Activated CD4-positive, alpha-beta T cell treated with anti-CD3 and anti-CD28 coated beads, Interleukin-2, amount 10 ng/mL, durations not matched to agents 24 days and 14 days (primary cell): ENCODE results near the gene NXPE2. TPM values are rescaled to one million over a fixed set of nuclear protein-coding genes. Genes with fewer than 3 reads are reported as not detected.
A peak's percentile ranks its signal among the peaks of the same experiment; 100 is the strongest.
"Not testable (repeated sequence)": the region's sequence is repeated elsewhere in the genome, so short reads cannot be mapped to it uniquely, and the experiment has no call there.

Experiments used
- DNase-seq: peaks from one replicate; pipeline ENCODE4 v3.0.0; 2022
- H3K27ac Mint-ChIP-seq: one replicate; pipeline ENCODE4 v1.8.0; 2022; ENCODE audit warnings: mild to moderate bottlenecking, mixed read lengths
- H3K27me3 Mint-ChIP-seq: one replicate; pipeline ENCODE4 v1.8.0; 2022; ENCODE audit warnings: mixed read lengths
- H3K36me3 Mint-ChIP-seq: one replicate; pipeline ENCODE4 v1.8.0; 2022; ENCODE audit warnings: low read depth, mild to moderate bottlenecking, mixed read lengths
- H3K4me1 Mint-ChIP-seq: one replicate; pipeline ENCODE4 v1.8.0; 2021; ENCODE audit warnings: mixed read lengths
- H3K4me3 Mint-ChIP-seq: one replicate; pipeline ENCODE4 v1.8.0; 2022; ENCODE audit warnings: mild to moderate bottlenecking, moderate library complexity, mixed read lengths
- H3K9me3 Mint-ChIP-seq: one replicate; pipeline ENCODE4 v1.8.0; 2021; ENCODE audit warnings: mixed read lengths
- intact Hi-C: fragments of 100-400 bp; cut with micrococcal nuclease; formaldehyde crosslinking; loops from one replicate; pipeline ENCODE4 v1.15.1; 2023
- total RNA-seq: library from RNA; stranded (reverse); gene quantifications from 2 replicates; pipeline ENCODE4 v1.2.3, GENCODE V29; 2022

NXPE2 gene
- not detected in 2 replicates for total RNA-seq

- H3K27ac Mint-ChIP-seq: no peak within 1 kb of the TSS
- H3K9me3 Mint-ChIP-seq: no peaks in the 10 kb centered on the region
- H3K4me3 Mint-ChIP-seq: no peak within 1 kb of the TSS
- H3K4me1 Mint-ChIP-seq: no peaks in the 10 kb centered on the region
- peaks cover 2% of the 10 kb centered on the region for H3K27me3 Mint-ChIP-seq
- intact Hi-C loops: no loop called here
- no peaks in the 10 kb centered on the region for H3K36me3 Mint-ChIP-seq
- DNase-seq: no peak
Observed at GRCh38 chr11:114678125-114679036, at the start of gene NXPE2. TSS of gene NXPE2 (plus strand) at chr11:114678527. CDS start at chr11:114678576, 49 bp downstream.

- H3K4me1 Mint-ChIP-seq, intact Hi-C loops, H3K27me3 Mint-ChIP-seq, H3K36me3 Mint-ChIP-seq, H3K4me3 Mint-ChIP-seq, H3K9me3 Mint-ChIP-seq, H3K27ac Mint-ChIP-seq: not testable (repeated sequence)
- DNase-seq: peak; percentile 74
Observed at GRCh38 chr11:114631445-114631965, 46.8 kb upstream of the NXPE2 start.

- H3K27me3 Mint-ChIP-seq, intact Hi-C loops, H3K36me3 Mint-ChIP-seq, H3K4me3 Mint-ChIP-seq, H3K27ac Mint-ChIP-seq, H3K9me3 Mint-ChIP-seq, DNase-seq, H3K4me1 Mint-ChIP-seq: not testable (repeated sequence)
Observed at GRCh38 chr11:114639440-114639839, 38.9 kb upstream of the NXPE2 start.

- no peaks in the 10 kb centered on the region for H3K9me3 Mint-ChIP-seq
- H3K27ac Mint-ChIP-seq: no peak overlapping the region
- no peaks in the 10 kb centered on the region for H3K4me1 Mint-ChIP-seq
- no peak for DNase-seq
- no peaks in the 10 kb centered on the region for H3K27me3 Mint-ChIP-seq
- H3K4me3 Mint-ChIP-seq: no peak overlapping the region
- intact Hi-C loops: no loop called here
- H3K36me3 Mint-ChIP-seq: no peaks in the 10 kb centered on the region
Observed at GRCh38 chr11:114650661-114651060, 27.7 kb upstream of the NXPE2 start.

- no peaks in the 10 kb centered on the region for H3K4me1 Mint-ChIP-seq
- H3K4me3 Mint-ChIP-seq: no peak overlapping the region
- no peaks in the 10 kb centered on the region for H3K36me3 Mint-ChIP-seq
- no peak overlapping the region for H3K27ac Mint-ChIP-seq
- DNase-seq: no peak
- H3K27me3 Mint-ChIP-seq: no peaks in the 10 kb centered on the region
- intact Hi-C loops: no loop called here
- H3K9me3 Mint-ChIP-seq: no peaks in the 10 kb centered on the region
Observed at GRCh38 chr11:114651145-114651718, 27.1 kb upstream of the NXPE2 start.

- Mint-ChIP-seq H3K4me3 (no peak overlapping the region), H3K36me3 (no peaks in the 10 kb centered on the region), H3K9me3 (no peaks in the 10 kb centered on the region), H3K27me3 (no peaks in the 10 kb centered on the region), H3K27ac (no peak overlapping the region), H3K4me1 (no peaks in the 10 kb centered on the region)
- DNase-seq: no peak
- intact Hi-C loops: no loop called here
Observed at GRCh38 chr11:114653148-114653547, 25.2 kb upstream of the NXPE2 start.

- no peak overlapping the region for H3K4me3 Mint-ChIP-seq
- H3K4me1 Mint-ChIP-seq: no peaks in the 10 kb centered on the region
- H3K9me3 Mint-ChIP-seq: no peaks in the 10 kb centered on the region
- no peak overlapping the region for H3K27ac Mint-ChIP-seq
- no peaks in the 10 kb centered on the region for H3K36me3 Mint-ChIP-seq
- DNase-seq: no peak
- no peaks in the 10 kb centered on the region for H3K27me3 Mint-ChIP-seq
- intact Hi-C loops: no loop called here
Observed at GRCh38 chr11:114664641-114665040, 13.7 kb upstream of the NXPE2 start.

- no peak overlapping the region for H3K27ac Mint-ChIP-seq
Observed at GRCh38 chr11:114666760-114667159, 11.6 kb upstream of the NXPE2 start.

GRCh38 chr11:114668109-114668508 is 10.2 kb upstream of the NXPE2 start:
- Mint-ChIP-seq H3K27ac (no peak overlapping the region), H3K4me1 (no peaks in the 10 kb centered on the region), H3K27me3 (no peaks in the 10 kb centered on the region), H3K4me3 (no peak overlapping the region), H3K9me3 (no peaks in the 10 kb centered on the region), H3K36me3 (no peaks in the 10 kb centered on the region)
- intact Hi-C loops: no loop called here
- DNase-seq: no peak

More at GRCh38 chr11:114666760-114667159, 11.6 kb upstream of the NXPE2 start:
- no peaks in the 10 kb centered on the region for H3K9me3 Mint-ChIP-seq
- H3K4me1 Mint-ChIP-seq: no peaks in the 10 kb centered on the region
- H3K36me3 Mint-ChIP-seq: no peaks in the 10 kb centered on the region
- DNase-seq: no peak
- H3K4me3 Mint-ChIP-seq: no peak overlapping the region
- H3K27me3 Mint-ChIP-seq: no peaks in the 10 kb centered on the region
- intact Hi-C loops: no loop called here

GRCh38 chr11:114673661-114674060 is 4.7 kb upstream of the NXPE2 start:
- no peak overlapping the region for H3K4me3 Mint-ChIP-seq
- H3K4me1 Mint-ChIP-seq: no peaks in the 10 kb centered on the region
- peaks cover 2% of the 10 kb centered on the region for H3K27me3 Mint-ChIP-seq
- intact Hi-C loops: no loop called here
- H3K36me3 Mint-ChIP-seq: no peaks in the 10 kb centered on the region
- no peaks in the 10 kb centered on the region for H3K9me3 Mint-ChIP-seq
- H3K27ac Mint-ChIP-seq: no peak overlapping the region
- no peak for DNase-seq

- Mint-ChIP-seq H3K9me3 (no peaks in the 10 kb centered on the region), H3K4me1 (no peaks in the 10 kb centered on the region), H3K27ac (no peak overlapping the region), H3K36me3 (no peaks in the 10 kb centered on the region), H3K4me3 (no peak overlapping the region), H3K27me3 (no peaks in the 10 kb centered on the region)
- DNase-seq: no peak
- intact Hi-C loops: no loop called here
Observed at GRCh38 chr11:114679505-114679904, 1.2 kb downstream of the NXPE2 start.

- Mint-ChIP-seq H3K9me3 (no peaks in the 10 kb centered on the region), H3K4me3 (no peak overlapping the region), H3K27me3 (no peaks in the 10 kb centered on the region), H3K4me1 (no peaks in the 10 kb centered on the region), H3K27ac (no peak overlapping the region), H3K36me3 (no peaks in the 10 kb centered on the region)
- DNase-seq: no peak
- intact Hi-C loops: no loop called here
Observed at GRCh38 chr11:114683007-114683406, 4.7 kb downstream of the NXPE2 start.

- Mint-ChIP-seq H3K4me1 (no peaks in the 10 kb centered on the region), H3K4me3 (no peak overlapping the region), H3K27me3 (no peaks in the 10 kb centered on the region), H3K36me3 (no peaks in the 10 kb centered on the region), H3K9me3 (no peaks in the 10 kb centered on the region), H3K27ac (no peak overlapping the region)
- intact Hi-C loops: no loop called here
- no peak for DNase-seq
Observed at GRCh38 chr11:114684636-114685035, 6.3 kb downstream of the NXPE2 start.

- Mint-ChIP-seq H3K9me3 (no peaks in the 10 kb centered on the region), H3K4me3 (no peak overlapping the region), H3K4me1 (no peaks in the 10 kb centered on the region), H3K27ac (no peak overlapping the region), H3K27me3 (no peaks in the 10 kb centered on the region), H3K36me3 (no peaks in the 10 kb centered on the region)
- intact Hi-C loops: no loop called here
- DNase-seq: peak; percentile 16
Observed at GRCh38 chr11:114685097-114685496, 6.8 kb downstream of the NXPE2 start.
